Gastrocnemius medialis (tissue), 4 donors: ENCODE results near the gene GARIN5B. TPM values are rescaled to one million over a fixed set of nuclear protein-coding genes. Genes with fewer than 3 reads are reported as not detected.

Source experiments
- ATAC-seq, 2 donors: fragments of 150-250 bp; one replicate each; pipeline ENCODE4 v1.9.1; 2016
- DNase-seq, 2 donors: peaks; one replicate each; pipeline ENCODE4 v3.0.0-alpha.2; 2019
- H3K27ac ChIP-seq, 4 donors: fragments of 200-600 bp; sonication (generic); 1 replicate in 1 of 4; 2 replicates in 3 of 4; pipeline ENCODE4 v1.5.1; 2016 to 2018; ENCODE audit warnings: mild to moderate bottlenecking in 2 of 4, moderate library complexity in 1 of 4
- H3K27me3 ChIP-seq, 3 donors: fragments of 200-600 bp; sonication (generic) in 2 of 3; 1 replicate in 1 of 3; 2 replicates in 2 of 3; pipeline versions ENCODE4 v1.5.1 to v1.6.0; 2016 to 2019; ENCODE audit warnings: mild to moderate bottlenecking in 1 of 3, moderate library complexity in 1 of 3
- H3K36me3 ChIP-seq, 2 donors: fragments of 200-600 bp; sonication (generic) in 1 of 2; one replicate each; pipeline ENCODE4 v1.5.1; 2017 to 2018
- H3K4me1 ChIP-seq, 2 donors: fragments of 200-600 bp; sonication (generic) in 1 of 2; one replicate each; pipeline ENCODE4 v1.5.1; 2016 to 2017; ENCODE audit warnings: mild to moderate bottlenecking in 2 of 2
- H3K4me3 ChIP-seq, 4 donors: fragments of 200-600 bp; sonication (generic) in 3 of 4; 1 replicate in 1 of 4; 2 replicates in 3 of 4; pipeline ENCODE4 v1.5.1; 2016 to 2019; ENCODE audit warnings: mild to moderate bottlenecking in 2 of 4
- H3K9me3 ChIP-seq, 3 donors: fragments of 200-600 bp; sonication (generic) in 2 of 3; 1 replicate in 1 of 3; 2 replicates in 2 of 3; pipeline ENCODE4 v1.5.1; 2016 to 2019
- POLR2A ChIP-seq, 2 donors: fragments of 450-650 bp; IDR thresholded peaks; one replicate each; pipeline ENCODE4 v1.6.1; 2017; ENCODE audit warnings: antibody characterized with exemption in 2 of 2, mild to moderate bottlenecking in 2 of 2, moderate library complexity in 2 of 2
- in situ Hi-C, 4 donors: fragments of 200-750 bp; cut with MboI; loops; one replicate each; pipeline versions ENCODE4 v1.15.0 to v1.8.0; 2017; ENCODE audit warnings: low sequenced_read_pairs in 4 of 4
- intact Hi-C: fragments of 100-400 bp; cut with DNase I; formaldehyde crosslinking; loops from one replicate; pipeline ENCODE4 v1.15.1; 2023; ENCODE audit warnings: low total_unique reads
- total RNA-seq, 4 donors: library from RNA; depleted of rRNA; stranded (reverse); fragments of >200 nt; gene quantifications; one replicate each; pipeline versions ENCODE4 v1.1.0 to v1.2.3, GENCODE V29; 2016
- TF ChIP-seq, protein P1 (sequence below), 5 experiments: fragments of 450-650 bp in 3 of 5; fragments of 200-600 bp in 2 of 5; sonication (generic) in 2 of 5; IDR thresholded peaks in 4 of 5; conservative IDR thresholded peaks in 1 of 5; 1 replicate in 4 of 5; 2 replicates in 1 of 5; pipeline ENCODE4 v1.5.1; 2016 to 2019; ENCODE audit warnings: antibody characterized with exemption in 5 of 5, mild to moderate bottlenecking in 3 of 5, moderate library complexity in 3 of 5

The GARIN5B gene
- total RNA-seq, 4 donors from 2014 or later = not detected

DNA sequence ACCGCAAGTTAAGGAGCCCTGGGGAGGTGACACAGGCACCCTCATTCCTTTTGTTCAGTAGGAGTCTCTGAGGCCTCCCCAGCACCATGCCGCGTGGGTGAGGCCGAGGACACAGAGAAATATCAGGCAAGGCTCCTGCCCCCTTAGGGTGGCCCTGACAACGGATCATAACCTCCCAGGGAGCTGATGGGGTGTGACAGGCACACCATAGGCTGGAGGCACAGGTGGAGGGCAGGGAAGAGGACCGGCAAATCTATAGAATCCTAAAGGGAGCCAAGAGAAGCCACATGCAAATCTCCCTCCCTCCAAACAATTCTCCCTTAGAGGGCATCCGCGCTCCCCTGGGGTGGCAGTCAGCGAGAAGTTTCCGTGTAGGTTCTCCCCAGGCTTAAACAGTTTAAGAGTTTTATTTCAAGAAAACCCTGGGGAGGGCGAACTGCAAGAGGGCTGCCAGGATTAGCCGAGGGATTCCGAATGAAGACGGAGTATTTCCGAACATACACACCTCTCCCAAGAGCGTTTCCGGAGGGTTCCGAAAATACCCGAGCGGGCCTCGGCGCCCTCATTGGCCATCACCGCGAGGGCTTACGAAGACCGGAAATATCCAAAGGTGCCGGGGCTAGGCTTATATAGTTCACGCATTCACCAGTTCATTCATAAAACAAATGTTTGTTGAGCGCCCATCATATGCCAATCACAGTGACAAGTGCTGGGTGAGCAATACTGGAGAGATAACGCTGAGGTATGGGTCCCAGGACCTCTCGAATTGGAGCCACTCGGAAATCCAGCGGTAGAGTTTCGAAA is 22.1 kb upstream of the GARIN5B start:
- peaks cover 25 to 40% of the 10 kb centered on the region in 2 donors for H3K4me1 ChIP-seq
- ATAC-seq = peak; percentile 87 to 89
- intact Hi-C loops = loop anchor here (1.0 to 10.0 kb wide), 8 partner anchors 22 to 270 kb away; partner anchors contain the start of genes ISOC2, KMT5C, PPP1R12C and PPP6R1
- H3K27ac ChIP-seq = peak overlapping the region; percentile 90 to 98 (median 93)
- peak overlapping the region; percentile 49 to 96 (median 85) for H3K4me3 ChIP-seq
- in situ Hi-C loops = no loop called here
- H3K9me3 ChIP-seq = no peaks in the 10 kb centered on the region
- H3K36me3 ChIP-seq = peaks cover 0 to 28% of the 10 kb centered on the region in 2 donors
- peak; percentile 92 to 96 for DNase-seq
- no peaks in the 10 kb centered on the region for H3K27me3 ChIP-seq
- TF ChIP-seq POLR2A (IDR thresholded peaks at IDR 0.05) = no peak
- TF ChIP-seq, protein P1, sequence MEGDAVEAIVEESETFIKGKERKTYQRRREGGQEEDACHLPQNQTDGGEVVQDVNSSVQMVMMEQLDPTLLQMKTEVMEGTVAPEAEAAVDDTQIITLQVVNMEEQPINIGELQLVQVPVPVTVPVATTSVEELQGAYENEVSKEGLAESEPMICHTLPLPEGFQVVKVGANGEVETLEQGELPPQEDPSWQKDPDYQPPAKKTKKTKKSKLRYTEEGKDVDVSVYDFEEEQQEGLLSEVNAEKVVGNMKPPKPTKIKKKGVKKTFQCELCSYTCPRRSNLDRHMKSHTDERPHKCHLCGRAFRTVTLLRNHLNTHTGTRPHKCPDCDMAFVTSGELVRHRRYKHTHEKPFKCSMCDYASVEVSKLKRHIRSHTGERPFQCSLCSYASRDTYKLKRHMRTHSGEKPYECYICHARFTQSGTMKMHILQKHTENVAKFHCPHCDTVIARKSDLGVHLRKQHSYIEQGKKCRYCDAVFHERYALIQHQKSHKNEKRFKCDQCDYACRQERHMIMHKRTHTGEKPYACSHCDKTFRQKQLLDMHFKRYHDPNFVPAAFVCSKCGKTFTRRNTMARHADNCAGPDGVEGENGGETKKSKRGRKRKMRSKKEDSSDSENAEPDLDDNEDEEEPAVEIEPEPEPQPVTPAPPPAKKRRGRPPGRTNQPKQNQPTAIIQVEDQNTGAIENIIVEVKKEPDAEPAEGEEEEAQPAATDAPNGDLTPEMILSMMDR (IDR thresholded peaks at IDR 0.05 in 4 of 5, conservative IDR thresholded peaks at IDR 0.05 in 1 of 5) = no peak

DNA sequence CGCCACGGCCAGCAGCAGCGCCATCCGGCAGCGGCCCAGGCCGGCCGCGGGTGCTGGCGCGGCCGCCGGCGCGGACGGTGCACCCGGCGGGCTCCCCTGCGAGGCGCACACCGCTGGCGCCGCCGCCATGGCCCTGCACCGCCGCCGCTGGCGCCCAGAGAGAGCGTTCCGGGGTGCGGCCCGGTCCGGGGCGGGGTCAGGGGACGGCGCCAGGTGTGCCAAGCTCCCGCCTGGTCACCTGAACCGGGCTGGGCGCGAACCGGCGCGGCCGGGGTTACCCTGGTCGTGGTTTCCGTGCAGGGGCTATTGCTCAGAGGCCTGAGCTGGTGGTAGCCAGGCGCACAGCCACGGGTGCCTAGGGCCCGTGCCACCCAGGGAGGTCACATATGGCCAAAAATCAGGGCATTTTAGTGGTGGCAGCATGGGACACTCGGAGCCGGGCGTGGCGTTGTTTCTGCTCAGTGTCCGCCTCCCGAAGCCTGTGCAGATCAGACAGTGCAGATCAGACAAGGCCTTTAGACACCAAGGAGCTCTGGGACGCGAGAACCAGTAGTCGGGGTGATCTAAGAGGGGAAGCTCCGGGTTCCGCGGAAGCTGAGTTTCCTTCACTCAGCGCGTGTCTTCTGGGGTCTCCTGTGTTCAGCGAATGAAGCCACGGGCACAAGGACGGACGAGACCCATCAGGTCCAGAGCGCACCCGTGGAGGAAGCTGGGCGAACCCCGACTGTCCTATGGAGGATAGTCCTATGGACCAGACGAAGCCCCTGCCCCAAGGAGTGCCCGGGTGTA is 21.3 kb upstream of the GARIN5B start, which contains the start of gene TMEM238:
TMEM238 (minus strand) TSS at position 162 of the 789 bp plus-strand sequence; CDS start at position 129, 33 bp downstream.
- peak in 1 of 2 donors; percentile 37 for DNase-seq
- peak within 1 kb of the TSS; percentile 90 to 98 (median 93) for H3K27ac ChIP-seq
- intact Hi-C loops (loop anchor here (2.0 to 10.0 kb wide), 4 partner anchors 22 to 270 kb away; partner anchors contain the start of genes ISOC2, PPP1R12C and UBE2S), in situ Hi-C loops (no loop called here)
- ATAC-seq = peak; percentile 3 to 15
- no peaks in the 10 kb centered on the region for H3K27me3 ChIP-seq
- H3K4me3 ChIP-seq = peak within 1 kb of the TSS; percentile 49 to 96 (median 85)
- H3K36me3 ChIP-seq = peaks cover 0 to 21% of the 10 kb centered on the region in 2 donors
- TF ChIP-seq, protein P1 (IDR thresholded peaks at IDR 0.05 in 4 of 5, conservative IDR thresholded peaks at IDR 0.05 in 1 of 5) = peak in 1 of 5 experiments; percentile 8
- peak in 1 of 2 donors; percentile 14 for TF ChIP-seq POLR2A (IDR thresholded peaks at IDR 0.05)
- peaks cover 25 to 40% of the 10 kb centered on the region in 2 donors for H3K4me1 ChIP-seq
- H3K9me3 ChIP-seq = no peaks in the 10 kb centered on the region

DNA sequence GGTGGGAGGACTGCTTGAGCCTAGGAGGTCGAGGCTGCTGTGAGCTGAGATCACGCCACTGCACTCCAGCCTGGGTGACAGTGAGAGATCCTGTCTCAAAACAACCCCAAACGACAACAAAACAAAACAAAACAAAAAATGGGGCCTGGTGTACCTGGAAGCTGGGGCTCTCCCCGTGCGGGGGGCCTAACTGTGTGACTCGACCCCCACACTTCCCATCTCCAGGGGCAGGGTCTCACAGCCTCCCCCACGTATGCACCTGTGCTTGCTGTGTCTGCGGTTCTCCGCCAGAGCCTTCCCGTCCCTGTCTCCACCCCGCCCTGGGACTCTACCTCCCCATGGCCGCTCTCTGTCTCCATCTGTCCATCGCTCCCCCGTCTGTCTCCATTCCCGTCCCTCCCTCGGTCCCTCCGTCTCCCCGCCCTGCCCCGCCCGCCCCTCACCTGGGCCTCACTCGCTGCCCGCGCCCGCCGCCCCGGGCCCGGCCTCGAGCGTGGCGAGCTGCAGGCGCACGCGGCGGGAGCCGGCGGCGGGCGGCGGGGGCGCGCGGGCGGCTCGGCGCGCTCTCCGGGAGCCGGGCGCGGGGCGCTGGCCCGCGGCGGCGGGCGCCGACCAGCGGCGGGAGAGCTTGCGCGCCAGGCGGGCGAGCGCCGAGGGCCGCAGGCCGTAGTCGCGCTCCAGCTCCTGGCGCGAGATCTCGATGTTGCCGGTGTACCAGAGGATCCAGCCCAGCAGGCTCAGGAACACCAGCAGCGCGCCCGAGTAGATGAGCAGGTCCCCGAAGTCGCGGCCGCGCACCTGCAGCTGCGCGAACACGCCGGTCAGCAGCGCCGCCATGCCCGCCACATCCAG is 20.4 kb upstream of the GARIN5B start:
- in situ Hi-C loops = no loop called here
- DNase-seq (peak in 1 of 2 donors; percentile 35), ATAC-seq (peak; percentile 11 to 19)
- Histone ChIP-seq H3K27me3 (no peaks in the 10 kb centered on the region), H3K9me3 (no peaks in the 10 kb centered on the region), H3K36me3 (peaks cover 0 to 13% of the 10 kb centered on the region in 2 donors), H3K27ac (peak overlapping the region; percentile 90 to 98 (median 93)), H3K4me3 (peak overlapping the region; percentile 49 to 96 (median 85)), H3K4me1 (peaks cover 25 to 35% of the 10 kb centered on the region in 2 donors)
- TF ChIP-seq, protein P1 (IDR thresholded peaks at IDR 0.05 in 4 of 5, conservative IDR thresholded peaks at IDR 0.05 in 1 of 5) = peak in 4 of 5 experiments; percentile 18 to 50 (median 39)
- TF ChIP-seq POLR2A (IDR thresholded peaks at IDR 0.05) = no peak
- intact Hi-C loops = loop anchor here (2.0 to 10.0 kb wide), 4 partner anchors 23 to 269 kb away; partner anchors contain the start of genes ISOC2, PPP1R12C and UBE2S
